Activated CD8-positive, alpha-beta memory T cell treated with anti-CD3 and anti-CD28 coated beads, Interleukin-2, amount 50 U/mL, for 48 hours (primary cell): ENCODE results near the gene ATP10A.

Experiments
- DNase-seq: peaks from one replicate; pipeline ENCODE4 v3.0.0-alpha.2; 2020

ATP10A gene

DNA sequence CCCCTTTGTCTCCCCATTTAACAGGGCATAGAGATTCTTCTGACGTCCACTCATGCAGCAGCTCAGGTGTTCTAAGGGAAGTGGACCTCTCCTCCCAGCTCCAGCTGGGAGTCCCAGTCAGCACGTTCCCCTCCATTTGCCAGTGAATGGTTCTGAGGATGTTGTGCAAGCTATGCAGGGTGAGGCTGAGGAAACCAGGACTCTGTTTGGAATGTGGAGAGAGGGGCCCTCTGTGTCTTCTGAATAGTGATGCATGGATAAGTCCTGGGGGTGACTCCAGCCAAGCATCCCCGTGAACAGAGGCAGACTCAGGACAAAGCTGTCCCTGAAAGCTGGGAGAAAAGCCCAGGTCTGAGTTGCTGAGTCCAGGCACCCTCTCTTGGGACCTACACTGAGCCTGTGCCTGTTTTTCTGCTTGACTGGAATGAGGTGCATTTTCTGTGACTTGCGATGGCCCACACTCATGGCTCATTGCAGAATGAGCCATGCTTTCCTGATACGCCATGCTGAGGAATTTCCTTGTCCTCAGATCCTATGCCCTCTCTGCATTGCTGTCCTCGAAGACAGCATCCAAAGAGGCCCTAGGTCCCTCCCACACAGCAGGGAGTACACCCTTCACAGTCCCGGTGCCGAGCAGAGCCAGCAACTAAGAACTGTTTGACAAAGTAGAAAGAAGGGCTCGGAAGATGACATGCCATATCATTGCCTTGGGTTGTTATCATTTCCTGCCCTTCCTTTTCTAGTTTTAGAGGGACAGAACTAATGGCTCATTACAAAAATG is 185.2 kb downstream of the ATP10A start:
- no peak for DNase-seq

DNA sequence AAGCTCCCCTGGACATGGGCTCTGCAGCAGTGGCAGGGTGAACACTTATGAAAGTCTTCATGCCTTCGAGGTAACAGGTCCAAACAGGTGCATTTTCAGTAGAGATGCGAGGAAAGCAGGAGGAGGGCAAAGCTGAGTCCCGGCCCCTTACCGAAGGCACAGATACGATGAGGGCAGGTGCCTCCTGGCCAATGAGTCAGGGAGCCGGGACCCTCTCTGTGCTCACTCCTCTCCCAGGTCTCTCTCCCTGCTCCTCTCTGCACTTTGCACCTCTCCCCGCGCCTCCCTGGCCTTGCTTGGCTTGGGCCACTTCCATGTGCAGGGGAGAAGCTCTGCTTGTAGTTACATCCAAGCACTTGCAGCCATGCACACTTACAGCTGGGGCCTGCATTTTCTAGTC is 187.1 kb downstream of the ATP10A start:
- DNase-seq, result no peak

DNA sequence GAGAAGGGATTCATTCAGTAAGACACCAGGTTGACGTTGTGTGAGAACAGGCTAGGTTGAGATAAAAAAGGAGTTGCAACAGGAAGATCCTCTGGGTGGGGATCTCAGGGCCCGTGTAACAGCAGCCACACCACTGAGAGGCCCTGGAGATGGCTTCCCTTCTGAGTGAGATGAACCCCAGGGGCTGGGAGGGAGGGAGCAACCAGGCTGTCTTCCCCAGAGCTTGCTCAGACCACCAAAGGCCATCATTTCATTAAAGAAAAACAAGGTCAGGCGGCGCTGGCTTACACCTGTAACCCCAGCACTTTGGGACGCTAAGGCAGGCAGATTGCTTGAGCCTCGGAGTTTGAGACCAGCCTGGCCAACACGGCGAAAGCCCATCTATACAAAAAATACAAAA is 187.7 kb downstream of the ATP10A start:
- DNase-seq, result no peak

DNA sequence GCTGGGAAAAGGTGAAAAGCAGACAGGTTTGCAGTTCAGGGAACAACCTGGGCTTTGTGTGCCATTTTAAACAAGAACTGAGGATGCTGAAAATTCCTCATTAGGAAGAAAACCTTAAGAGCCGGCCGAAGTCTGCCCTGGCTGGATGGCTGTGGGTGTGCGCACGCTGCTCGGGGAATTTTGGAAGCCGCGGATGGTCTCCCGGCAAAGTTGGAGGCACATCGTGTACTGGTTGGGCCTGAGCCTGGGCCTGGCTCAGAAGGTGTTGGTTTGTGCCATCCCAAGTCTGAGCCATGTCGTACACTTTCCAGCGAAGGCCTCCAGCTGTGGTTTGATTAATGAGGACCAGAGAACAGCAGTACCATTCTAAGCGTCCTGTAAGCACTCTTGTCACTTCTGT is 188.2 kb downstream of the ATP10A start:
- no peak for DNase-seq

DNA sequence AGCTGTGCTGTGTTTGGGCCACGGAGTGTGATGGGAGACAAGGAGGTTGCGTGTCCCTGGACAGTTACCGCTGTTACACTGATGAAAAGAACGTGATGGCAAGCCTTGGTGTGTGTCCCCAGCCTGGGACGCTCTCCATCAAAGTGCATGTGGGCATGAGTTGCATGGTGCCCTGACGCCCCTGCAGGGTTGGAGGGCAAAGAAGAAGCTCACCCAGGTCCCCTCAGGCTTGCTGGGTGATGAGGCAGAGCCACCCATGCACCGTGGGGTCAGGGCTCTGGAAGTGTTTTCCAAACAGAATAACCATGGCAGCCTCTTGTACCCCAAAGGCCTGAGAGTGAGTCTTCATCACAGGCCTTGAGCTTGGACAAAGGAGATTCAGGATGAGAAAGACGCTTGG is 189.2 kb downstream of the ATP10A start:
- no peak for DNase-seq

DNA sequence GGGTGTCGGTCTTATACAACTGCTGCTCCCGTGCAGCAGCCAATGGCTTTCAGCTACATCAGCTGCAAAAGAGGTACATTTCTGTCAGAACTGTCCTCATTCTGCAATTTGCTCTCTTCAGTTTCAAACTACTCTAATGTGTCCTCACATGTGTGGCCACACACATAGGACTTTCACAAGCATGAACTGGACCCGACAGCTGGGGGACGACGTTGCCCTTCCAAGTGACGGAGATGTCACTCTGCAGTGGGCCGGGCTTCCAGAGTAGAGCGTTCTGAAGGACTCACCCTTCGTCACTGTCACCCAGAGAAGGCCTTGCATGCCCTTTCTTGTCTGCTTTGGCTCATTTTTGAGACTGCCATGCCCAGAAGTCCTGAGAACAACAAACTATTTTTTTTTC is 189.8 kb downstream of the ATP10A start:
- no peak for DNase-seq

DNA sequence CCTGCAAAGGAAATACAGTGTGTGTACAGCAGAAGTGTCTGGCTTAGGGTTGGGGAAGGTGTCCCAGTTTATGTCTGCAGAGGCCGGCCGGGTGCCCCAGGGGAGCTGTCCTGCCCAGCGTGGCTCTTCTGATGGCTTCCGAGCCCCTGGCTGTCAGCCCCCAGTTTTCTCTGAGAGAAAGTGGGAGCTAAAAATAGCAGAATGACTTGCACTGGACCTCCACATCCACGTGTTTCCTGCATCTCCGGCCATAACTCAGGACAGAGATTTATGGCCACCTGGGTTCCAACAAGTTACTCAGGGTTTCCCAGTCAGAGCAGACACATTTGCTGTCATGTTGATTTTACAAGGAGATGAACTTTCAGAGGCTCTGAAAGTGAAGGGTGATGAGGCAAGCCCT is 192.0 kb downstream of the ATP10A start:
- no peak for DNase-seq

DNA sequence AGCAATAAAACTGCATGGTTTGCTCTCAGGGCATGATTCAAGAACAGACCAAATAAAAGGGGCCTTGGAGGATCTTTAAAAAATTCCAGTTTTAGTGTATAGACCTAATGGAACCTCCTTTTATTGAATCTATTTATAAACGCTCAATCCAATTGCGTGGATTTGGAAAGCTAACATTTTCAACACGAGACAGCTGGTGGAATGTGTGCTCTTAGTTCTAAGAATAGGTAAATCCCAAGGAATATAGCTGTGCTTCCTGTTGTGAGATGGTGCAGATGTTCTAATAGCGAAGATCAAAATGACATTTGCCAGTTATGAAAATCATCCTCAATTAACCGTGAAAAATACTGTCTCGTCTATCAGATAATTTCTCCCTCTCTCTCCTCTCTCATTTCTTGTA is 192.5 kb downstream of the ATP10A start:
- DNase-seq, result no peak

DNA sequence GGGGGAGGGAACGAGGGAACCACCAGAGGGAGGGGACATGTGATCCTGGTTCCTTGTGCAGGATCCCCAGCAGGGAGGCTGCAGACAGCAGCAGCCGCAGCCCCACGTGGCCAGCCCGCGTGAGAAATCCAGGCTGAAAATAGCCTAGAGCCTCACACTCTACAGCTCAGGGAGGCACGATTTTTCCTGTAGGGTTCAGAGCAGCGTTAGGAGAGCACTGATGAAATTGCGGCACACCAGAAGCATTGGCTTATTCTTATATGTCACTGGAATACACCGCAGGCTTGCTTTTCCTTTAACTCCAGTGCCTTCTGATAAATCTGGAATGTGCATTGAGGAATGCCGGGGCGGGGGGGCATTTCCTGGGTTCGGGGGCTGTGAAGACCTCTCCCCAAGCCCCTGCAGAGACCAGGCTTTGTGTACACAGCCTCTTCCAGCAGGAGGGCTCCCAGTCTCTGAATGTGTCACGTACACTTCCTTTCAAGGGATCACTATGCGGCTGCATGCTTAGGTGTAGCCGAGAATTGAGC is 193.0 kb downstream of the ATP10A start:
- no peak for DNase-seq

DNA sequence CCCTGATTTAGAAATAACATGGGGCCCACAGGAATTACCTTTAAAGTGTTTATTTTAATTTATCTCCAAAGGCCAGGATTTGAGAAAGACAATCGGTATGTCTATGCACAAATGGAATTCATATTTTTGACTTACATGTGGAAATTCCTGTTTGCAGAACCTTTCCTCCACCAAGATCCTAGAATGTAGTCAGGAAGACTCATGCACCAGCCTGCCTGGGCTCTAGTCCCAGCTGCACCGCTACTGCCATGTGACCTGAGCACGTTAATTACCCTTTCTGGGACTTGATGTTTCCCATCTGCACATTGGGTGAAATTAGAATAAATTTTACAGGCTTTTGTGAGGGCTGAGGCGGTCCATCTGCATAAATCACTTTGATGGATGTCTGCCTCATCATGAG is 194.2 kb downstream of the ATP10A start:
- DNase-seq, result no peak

DNA sequence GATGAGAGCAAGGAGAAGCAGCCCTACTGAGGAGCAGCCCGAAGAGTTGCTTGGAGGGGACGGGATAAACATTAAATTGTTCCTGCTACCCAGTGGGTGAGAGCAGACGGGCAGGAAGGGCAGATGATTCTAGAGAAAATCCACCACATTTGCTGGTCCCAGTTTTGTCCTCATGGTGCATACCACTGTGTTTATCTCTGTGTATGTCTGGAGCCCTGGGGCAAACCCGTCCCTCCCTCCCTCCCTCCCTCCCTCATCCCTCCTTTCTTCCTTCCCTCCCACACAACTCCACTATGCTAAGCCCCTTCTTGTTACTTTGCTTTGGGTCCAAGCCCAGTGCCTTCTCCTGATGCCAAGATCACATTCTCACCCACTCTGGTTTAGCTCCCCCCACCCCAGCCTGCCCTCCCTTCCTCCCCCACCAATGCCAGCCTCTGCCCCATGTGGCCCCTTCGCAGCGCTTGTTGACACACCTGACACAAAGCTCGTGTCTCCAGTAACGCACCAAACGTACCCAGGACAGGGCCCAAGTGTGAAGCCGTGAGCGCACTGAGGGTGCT is 194.8 kb downstream of the ATP10A start:
- DNase-seq, result no peak

DNA sequence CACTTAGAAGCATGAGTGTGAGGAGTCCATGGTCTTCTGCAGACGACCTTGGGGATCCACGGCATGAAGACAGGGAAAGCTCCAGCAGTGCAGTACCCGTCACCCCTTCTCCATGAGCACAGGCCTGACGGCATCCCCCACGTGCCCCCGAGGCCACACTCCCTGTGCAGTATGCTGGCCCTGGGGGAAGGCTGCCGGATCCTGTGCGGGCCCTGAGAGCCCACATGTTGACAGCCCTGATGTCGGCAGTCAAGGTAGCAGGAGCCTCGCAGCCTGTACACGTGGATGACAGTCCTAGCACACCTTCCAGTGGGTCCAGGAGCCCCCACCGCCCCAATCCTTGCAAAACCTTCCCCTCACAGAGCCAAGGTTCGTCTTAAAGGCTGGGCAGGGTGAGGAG is 195.3 kb downstream of the ATP10A start:
- DNase-seq, result no peak

DNA sequence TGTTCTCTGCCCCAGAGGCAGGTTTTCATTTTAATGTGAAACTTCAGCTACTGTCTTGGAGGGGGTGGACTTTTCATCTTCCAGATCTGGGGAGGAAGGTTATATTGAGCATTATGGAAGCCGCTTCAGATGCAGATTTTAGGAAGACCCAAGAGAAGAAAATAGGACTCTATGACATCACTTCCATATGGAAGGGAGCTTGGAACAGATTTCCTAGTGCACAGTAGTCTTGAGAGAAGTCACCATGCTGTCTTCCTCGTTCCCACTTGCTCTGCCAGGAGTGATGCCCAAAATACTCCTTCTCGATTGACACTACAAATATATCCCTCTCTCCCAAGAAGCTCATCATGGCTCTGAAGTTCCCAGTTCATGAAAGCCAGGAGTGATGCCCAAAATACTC is 197.2 kb downstream of the ATP10A start:
- no peak for DNase-seq

DNA sequence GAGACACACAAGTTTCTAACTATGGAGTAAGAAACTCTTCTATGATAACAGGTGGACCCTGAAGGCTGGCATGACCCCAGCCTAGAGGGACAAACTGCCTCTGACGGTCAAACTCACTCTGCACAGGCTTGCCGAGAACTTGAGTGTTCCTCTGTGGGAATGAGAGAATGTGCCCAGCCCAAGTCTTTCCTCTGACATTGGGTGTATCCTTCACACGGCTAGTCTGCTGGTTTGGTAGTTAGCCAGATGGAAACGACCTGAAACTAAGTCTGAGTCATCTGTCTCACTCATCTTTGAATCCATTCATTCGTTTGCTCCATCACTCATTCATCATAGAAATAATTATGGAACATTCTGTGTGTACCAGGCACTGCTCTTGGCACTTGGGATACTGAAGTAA is 198.4 kb downstream of the ATP10A start:
- DNase-seq, result no peak

DNA sequence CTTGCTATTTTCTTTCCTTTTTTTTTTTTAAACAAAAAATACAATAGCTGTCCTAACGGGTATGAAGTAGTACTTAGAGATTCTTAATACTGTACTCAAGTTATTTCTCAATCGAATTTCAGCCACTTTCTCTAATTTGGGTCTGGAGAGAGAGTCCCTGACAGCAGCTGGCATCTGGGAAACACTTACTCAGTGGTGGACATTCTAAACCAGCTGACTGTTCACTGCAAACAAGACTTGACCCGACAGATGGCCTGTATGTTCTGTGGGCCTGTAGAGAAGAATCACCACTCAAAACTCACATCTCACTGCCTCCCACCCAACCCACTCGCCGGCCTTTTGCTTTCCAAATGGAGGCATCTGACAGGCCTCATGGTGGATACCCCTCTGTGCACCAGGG is 199.6 kb downstream of the ATP10A start:
- no peak for DNase-seq

DNA sequence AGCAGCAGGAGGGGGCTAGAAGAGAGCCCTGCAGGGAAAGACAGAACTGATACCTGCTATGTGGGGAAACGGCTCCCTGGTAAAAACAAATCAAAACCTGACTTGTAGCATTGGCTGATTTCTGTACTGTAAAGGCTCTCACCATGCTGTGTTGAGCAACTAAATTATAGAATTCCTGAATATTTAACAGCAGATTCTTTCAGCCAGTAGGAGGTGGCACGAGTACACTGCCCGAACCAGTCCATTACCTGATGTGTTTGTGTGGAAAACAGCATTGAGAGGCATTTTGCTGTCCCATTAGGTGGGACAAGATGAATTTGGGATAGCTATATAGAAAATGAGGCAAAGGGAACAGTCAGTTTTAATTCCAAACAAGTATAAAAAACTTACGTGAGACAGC is 201.2 kb downstream of the ATP10A start:
- no peak for DNase-seq

DNA sequence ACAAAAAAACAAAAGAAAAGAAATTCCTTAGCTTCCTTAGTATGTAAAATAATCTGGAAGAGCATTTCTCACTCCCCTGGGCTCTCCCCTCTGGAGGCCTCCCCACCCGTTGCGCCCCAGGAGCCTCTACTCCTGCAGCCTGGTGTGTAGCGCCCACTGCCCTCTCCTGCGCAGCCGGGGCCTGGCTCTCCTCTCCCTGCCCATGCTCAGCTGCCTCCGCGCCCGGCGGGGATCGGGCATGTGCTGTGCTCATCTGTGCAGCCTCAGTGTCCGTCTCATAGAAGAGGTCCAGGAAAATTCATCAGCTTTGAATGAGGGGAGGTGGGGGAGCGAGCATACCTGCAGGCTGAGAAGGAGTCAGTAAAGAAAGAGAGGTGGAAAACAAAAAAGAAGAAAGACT is 203.9 kb downstream of the ATP10A start:
- no peak for DNase-seq

DNA sequence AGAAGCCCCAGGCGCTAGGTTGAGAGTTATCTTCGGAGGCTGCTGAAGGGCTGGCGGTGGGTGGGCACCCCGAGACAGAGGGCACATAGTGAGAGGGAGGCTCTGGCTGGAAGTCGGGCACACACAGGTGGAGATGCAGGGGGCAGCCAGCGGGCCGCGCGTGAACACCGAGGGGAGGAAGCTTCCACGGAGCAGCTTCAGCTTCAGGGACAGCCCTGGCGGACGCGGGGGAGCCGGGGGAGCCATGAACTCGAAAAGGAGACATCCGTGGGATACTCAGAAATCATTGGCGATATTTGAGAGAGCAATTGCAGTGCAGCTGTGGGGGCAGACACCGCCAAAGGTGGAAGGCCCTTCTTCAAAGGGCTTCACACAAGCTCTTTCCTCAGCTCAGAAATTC is 204.6 kb downstream of the ATP10A start:
- DNase-seq, result no peak

DNA sequence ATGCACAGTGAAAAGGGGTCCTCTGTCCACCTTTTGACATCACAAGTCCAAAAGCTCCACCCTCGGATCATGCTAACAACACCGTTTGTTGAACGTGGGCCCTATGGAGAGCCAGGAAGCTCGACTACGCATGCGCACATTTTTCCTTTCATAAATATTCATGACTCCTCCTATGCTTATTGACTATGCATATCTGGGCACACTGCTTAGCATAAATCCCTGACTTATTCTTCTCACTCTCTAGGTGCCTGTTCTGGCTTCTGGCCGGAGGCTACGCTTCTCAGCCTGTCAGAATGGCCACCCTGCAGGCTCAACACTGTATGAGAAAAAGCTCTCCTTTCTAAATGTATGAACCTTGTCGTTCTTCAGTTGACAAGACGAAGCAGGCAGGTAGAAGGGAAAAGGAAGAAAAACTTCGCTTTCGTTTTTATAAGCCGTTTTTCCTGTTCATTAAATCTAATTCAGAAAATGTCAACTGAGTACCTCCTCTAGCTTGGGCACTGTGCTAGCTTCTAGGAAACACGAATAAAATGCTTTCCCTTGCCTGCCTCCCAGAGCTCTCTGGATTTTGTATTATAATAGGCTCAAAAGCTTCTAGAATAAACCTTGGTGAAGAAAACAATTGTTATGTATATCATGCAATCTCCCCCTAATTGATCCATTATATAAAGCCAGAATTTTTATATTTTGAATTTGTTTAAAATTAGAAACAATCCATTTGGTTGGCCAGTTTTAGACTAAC is 207.7 kb downstream of the ATP10A start:
- no peak for DNase-seq

DNA sequence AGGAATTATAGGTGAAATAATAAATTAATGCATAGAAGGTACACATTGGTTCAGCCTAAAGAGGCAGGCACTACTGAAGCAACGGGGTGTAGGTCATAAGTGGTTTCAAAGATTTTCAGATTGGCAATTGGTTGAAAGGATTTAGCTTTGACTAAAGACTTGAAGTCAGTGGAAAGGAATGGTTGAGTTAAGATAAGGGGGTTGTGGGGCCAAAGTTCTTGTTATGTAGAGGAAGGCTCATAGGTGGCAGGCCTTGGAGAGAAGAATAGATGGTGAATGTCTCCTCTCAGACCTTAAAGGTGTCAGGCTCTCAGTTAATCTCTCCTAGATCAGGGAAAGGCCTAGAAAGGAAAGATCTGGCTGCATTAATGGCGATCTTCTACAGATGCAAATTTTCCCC is 209.8 kb downstream of the ATP10A start:
- no peak for DNase-seq

DNA sequence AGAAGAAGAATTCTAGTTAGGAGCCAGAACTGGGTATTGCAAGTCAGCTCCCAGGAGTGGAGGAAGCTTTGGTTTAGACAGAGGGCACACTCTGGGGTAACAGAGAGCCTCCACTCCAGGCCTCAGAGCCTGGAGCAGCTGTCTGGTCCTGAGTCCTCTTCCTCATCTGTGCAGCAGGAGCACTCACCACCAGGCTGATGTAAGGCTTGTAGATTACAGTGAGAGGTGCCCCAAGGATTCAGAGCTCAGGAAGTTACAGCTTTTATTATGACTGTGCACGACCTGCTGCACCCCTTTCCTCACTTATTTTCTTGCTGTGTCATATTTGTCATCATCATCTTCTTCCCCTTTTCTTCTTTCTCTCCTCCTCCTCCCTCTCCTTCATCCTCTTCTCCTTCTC is 210.4 kb downstream of the ATP10A start:
- no peak for DNase-seq

DNA sequence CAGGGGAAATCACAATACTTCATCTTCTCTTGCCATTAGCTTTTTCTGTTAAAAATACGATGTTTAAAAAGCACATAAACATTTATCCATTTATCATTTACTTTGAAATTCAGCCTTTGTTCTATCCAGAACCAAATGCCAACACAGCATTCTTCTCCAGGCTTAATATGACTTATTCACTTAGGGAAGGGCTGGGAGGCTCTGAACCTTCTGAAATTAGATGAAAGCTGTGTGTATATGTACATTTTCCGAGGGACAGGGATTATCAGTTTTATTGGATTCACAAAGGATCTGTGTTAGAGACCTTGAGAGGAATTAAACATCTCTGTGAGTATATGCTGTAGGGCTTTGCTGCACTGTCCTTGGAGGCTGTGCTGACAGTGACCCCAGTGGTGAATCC is 213.7 kb downstream of the ATP10A start:
- DNase-seq, result no peak

DNA sequence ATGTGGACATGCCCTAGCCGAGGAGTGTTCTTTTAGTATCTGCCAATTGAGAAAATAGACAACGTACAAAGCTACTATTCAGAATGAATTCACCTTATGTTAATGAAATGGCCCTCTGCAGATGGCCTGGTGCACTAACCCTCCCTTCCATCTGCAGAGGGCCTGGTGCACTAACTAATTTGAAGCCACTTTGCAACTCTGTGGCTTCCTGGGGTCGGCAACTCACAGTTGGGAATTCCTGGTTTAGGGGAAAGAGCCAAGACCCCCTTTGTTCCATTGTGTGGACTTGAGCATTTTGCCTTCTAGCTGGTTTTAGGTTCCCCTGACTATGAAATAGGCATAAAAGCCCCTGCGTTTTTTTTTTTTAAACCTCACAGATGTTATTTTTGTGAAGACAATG is 220.0 kb downstream of the ATP10A start:
- no peak for DNase-seq

DNA sequence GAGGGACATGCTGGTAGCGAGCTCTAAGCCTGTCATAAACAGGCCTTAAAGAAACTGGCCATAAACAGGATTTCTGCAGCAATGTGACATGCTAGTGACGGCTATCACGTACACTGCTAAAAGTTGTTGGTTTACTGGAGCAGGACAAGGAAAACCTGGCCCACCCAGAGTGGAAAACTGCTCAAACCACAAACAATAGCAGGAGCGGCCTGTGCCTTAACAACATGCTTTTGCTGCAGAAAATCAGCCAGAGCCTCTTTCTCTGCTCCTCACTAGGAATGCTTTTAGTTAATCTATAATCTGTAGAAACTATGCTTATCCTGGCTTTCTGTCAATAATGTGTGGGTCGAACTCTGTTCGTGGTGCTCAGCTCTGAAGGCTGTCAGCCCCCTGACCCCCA is 221.4 kb downstream of the ATP10A start:
- no peak for DNase-seq
